NT2/D1 (cell line): ENCODE measurements around the gene ZNF544.

Source experiments
- YY1 ChIP-seq: IDR thresholded peaks from 2 replicates; pipeline ENCODE4 v1.6.1; 2011; ENCODE audit not compliant: insufficient read length, insufficient read depth
- ZNF274 ChIP-seq: IDR thresholded peaks from 2 replicates; pipeline ENCODE4 v1.6.1; 2011; ENCODE audit warnings: mild to moderate bottlenecking, low read depth, low read length

DNA sequence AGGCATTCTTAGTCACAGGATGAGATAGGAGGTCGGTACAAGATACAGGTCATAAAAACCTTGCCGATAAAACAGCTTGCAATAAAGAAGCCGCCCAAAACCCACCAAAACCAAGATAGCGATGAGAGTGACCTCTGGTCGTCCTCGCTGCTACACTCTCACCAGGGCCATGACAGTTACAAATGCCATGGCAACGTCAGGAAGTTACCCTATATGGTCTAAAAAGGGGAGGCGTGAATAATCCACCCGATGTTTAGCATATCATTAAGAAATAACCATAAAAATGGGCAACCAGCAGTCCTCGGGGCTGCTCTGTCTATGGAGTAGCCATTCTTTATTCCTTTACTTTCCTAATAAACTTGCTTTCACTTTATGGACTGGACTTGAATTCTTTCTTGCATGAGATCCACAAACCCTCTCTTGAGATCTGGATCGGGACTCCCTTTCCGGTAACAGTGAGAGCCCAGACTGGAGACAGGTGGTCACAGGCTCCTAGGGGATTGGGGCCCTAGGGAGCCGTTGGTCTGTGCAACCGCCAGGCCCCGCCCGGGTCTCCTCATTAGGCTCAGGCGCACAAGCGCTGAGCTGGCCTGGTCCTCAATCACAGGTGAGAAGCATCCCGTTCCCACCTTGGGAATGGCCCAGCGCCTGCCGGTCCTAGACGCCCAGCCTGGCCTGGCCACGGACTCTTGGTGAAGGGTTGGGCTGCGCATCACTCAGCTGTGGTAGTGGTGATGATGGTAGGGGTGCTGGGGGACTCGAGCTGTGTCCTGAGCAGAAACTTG, 10.9 kb upstream of the ZNF544 start:
- no peak for TF ChIP-seq ZNF274
- TF ChIP-seq YY1: no peak
